D721Med (cell line): ENCODE results near the gene PLA2G4E.

ENCODE experiments used
- DNase-seq: peaks from one replicate; pipeline ENCODE4 v3.0.0; 2011; ENCODE audit warnings: low spot score; ENCODE audit not compliant: insufficient read length
- FAIRE-seq: peaks from 2 replicates; lab custom pipeline; 2011; peaks lifted over from hg19 to GRCh38; lab: Jason Lieb, UNC
- TF ChIP-seq, protein P1 (sequence below): IDR thresholded peaks from 2 replicates; pipeline ENCODE4 v1.5.1; 2012; ENCODE audit warnings: mild to moderate bottlenecking, control low read depth; ENCODE audit not compliant: insufficient read depth; ENCODE audit errors: missing control alignments

PLA2G4E gene

DNA sequence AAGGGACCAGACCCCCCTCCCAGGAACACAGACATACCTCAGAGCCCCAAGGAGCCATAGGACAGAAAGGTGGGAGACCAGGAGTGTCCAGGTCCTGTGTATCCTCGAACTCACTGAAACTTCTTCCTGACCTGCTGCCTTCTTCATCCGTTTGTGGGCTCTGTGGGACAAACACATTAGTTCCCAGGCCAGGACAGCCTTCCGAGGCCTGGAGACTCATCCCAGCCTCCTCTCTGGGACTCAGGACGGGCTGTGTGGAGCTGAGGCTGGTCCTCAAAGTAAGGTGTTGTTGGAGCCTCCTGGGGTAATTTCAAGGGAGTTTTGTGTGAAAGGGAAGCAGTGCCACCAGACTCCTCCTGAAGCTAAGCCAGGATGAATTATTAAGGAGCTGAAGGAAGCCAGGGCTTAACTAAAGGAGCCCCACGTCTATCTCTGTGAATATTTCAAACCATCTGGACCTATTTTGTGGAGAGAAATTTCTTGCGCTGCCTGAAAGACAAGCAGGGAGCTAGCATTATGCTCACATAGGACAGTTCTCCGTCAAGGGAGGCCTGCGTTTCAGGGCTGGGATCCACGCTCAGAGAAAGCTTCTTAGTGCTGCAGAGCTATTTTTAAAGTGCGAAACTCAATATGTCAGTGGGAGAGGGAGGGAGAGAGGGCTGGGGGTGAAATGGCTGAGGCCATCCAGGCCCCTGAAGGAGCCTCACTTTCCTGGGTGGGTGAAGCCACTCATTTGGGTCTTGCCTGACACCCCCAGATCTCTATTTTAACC is 29.8 kb upstream of the PLA2G4E start:
- TF ChIP-seq, protein P1, sequence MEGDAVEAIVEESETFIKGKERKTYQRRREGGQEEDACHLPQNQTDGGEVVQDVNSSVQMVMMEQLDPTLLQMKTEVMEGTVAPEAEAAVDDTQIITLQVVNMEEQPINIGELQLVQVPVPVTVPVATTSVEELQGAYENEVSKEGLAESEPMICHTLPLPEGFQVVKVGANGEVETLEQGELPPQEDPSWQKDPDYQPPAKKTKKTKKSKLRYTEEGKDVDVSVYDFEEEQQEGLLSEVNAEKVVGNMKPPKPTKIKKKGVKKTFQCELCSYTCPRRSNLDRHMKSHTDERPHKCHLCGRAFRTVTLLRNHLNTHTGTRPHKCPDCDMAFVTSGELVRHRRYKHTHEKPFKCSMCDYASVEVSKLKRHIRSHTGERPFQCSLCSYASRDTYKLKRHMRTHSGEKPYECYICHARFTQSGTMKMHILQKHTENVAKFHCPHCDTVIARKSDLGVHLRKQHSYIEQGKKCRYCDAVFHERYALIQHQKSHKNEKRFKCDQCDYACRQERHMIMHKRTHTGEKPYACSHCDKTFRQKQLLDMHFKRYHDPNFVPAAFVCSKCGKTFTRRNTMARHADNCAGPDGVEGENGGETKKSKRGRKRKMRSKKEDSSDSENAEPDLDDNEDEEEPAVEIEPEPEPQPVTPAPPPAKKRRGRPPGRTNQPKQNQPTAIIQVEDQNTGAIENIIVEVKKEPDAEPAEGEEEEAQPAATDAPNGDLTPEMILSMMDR = no peak
- FAIRE-seq = no peak
- no peak for DNase-seq

DNA sequence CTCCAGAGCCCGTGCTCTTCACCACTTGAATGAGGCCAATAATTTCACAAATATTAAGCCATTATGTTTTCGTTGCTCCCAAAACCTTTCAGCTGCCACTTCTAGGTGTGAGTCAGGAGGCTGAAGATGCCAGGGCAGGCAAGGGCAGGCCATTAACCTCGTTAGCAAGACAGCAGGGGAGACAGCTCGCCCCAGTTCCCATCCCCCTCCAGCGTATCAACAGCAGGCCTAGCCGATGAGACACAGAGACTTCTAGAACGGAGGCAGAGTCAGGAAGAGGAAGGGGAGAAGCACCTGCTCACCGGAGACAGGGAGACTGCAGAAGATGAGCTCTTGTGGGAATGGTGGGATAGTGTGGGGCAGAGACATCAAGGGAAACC is 28.0 kb upstream of the PLA2G4E start:
- FAIRE-seq (no peak), DNase-seq (no peak)

DNA sequence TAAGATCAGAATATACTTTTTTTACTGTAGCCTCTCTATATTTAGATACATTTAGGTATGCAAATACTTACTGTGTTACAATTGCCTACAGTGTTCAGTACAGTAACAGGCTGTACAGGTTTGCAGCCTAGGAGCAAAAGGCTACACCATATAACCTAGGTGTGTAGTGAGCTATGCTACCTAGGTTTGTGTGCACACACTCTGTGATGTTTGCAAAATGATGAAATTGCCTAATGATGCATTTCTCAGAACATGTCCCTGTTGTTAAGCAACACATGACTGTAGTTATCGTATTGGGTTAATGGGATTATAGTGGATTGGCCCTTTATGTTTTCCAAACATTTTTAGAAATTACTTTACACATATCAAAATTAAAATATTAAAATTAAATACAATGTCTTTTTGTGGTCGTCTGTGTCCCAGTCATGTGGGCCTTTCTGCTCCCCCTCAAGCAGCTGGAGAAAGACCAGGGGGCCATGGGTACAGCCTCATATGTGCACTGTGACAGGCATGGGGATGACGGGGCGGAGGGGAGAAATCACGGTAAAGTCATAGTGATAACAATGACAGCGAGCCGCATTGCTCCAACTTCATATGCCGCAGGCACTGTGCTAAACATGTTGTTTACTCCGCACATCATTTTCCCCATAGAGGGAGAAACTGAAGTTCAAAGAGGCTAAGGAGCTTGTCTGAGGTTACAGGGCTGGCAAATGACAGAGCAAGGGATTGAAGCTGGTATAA is 27.4 kb upstream of the PLA2G4E start:
- DNase-seq = no peak
- FAIRE-seq = no peak
- TF ChIP-seq, protein P1 = no peak

More for the DNA sequence above, 28.0 kb upstream of the PLA2G4E start:
- TF ChIP-seq, protein P1 = no peak

DNA sequence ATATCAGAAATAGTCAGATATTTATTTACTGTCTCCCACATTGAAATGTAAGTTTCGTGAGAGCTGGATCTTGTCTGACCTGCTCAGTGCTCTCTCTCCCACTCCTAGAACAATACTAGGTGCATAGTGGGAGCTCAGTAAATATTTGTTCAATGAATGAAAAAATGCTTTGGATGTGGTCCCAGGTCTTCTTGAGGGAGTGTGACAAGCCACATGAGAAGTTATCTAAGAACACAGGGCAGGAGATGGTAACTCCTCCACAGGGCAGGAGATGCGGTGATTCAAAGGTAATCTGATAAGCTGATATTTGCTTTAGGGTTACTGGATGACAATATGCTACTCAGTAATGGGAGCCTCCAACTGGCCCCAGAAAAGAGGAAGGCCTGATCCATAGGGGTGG is 25.8 kb upstream of the PLA2G4E start:
- FAIRE-seq = no peak
- TF ChIP-seq, protein P1 = no peak
- DNase-seq = no peak

DNA sequence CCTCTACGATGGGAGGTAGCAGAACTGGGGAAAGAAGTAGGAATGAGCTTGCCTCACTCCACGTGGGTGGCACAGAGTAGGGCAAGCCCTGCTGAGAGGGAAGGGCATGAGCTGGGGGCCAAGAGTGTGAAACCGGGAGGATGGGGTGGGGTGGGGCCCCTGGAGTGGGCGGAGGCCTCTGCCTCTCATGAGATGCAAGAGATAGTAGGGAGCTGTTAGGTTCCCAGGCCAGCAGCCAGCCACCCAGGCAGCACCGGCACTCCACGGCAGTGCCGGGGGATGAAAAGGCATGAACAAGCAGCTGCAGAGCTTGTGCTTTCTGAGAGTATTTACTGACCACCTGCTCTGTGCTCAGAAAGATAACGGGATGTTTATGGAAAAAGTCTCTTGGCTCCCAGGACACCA is 24.4 kb upstream of the PLA2G4E start:
- no peak for DNase-seq
- TF ChIP-seq, protein P1 = no peak
- FAIRE-seq = no peak

DNA sequence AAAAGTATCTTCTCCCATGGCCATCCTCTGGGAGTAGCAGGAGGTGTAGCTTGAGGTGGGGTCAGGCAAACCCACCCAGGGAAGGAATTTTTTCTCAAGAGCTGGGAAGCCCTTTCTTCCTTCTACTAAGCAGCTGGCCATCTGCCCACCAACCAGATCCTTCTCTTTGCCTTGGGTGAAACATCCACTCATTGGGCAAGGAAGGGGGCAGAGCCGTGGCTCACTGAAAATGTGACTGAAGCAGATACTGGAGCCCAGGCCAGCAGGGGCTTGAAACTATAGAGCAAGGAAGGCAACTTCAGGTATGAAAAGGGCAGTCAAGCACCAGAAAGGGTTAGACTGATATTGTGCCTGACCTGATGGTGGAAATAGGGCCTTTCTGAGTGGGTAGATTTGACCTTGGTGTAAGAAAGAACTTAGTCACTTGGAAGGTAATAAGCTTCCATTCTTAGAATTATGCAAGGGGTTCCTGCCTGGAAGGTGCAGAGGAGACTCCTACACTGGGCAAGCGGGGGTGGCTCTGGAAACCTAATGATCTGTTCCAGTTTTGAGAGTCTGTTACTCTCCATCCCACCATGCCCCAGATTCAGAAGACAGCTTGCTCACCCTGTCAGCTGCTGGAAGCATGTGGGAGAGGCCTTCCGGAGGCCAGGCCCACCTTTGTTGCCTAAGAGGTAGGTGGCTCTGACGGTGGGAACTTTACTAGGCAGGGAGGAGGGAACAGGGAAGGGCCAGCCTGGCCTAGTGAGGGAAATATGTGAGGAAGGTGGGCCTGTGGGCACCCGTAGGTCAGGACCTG is 22.0 kb upstream of the PLA2G4E start:
- FAIRE-seq (no peak), DNase-seq (no peak)
- TF ChIP-seq, protein P1 = no peak
